Mucosa of rectum (tissue), 2 donors: ENCODE measurements around the gene KRT74.

Source experiments
- H3K27ac ChIP-seq, 2 donors: one replicate each; pipeline ENCODE4 v1.7.0; 2013; ENCODE audit warnings: inconsistent platforms in 2 of 2, low read depth in 2 of 2, low read length in 2 of 2
- H3K27me3 ChIP-seq, 2 donors: one replicate each; pipeline ENCODE4 v1.7.0; 2013; ENCODE audit warnings: low read length in 2 of 2; ENCODE audit not compliant: control insufficient read depth in 2 of 2, insufficient read depth in 2 of 2
- H3K36me3 ChIP-seq, 2 donors: one replicate each; pipeline ENCODE4 v1.7.0; 2013; ENCODE audit warnings: low read length in 2 of 2; ENCODE audit not compliant: control insufficient read depth in 2 of 2, insufficient read depth in 2 of 2
- H3K4me1 ChIP-seq, 2 donors: one replicate each; pipeline ENCODE4 v1.7.0; 2013; ENCODE audit warnings: low read length in 2 of 2, mild to moderate bottlenecking in 1 of 2; ENCODE audit not compliant: control insufficient read depth in 2 of 2, insufficient read depth in 2 of 2
- H3K4me3 ChIP-seq, 2 donors: one replicate each; pipeline ENCODE4 v1.7.0; 2013; ENCODE audit warnings: low read length in 2 of 2
- H3K9ac ChIP-seq, 2 donors: one replicate each; pipeline ENCODE4 v1.7.0; 2013; ENCODE audit warnings: low read length in 2 of 2, low read depth in 1 of 2, mild to moderate bottlenecking in 1 of 2
- H3K9me3 ChIP-seq, 2 donors: one replicate each; pipeline ENCODE4 v1.7.0; 2013; ENCODE audit warnings: low read length in 2 of 2; ENCODE audit not compliant: control insufficient read depth in 2 of 2
- donor health status: healthy.
- donor health status: Normal muscosa, but diverticular disease.

Gene KRT74

GRCh38 chr12:52613384-52614030 is 39.9 kb upstream of the KRT74 start:
- H3K36me3 ChIP-seq = no peaks in the 10 kb centered on the region

GRCh38 chr12:52612431-52613383 is 39.1 kb upstream of the KRT74 start:
- Histone ChIP-seq H3K36me3 (no peaks in the 10 kb centered on the region), H3K9ac (no peak overlapping the region), H3K4me1 (no peaks in the 10 kb centered on the region), H3K9me3 (no peaks in the 10 kb centered on the region), H3K27ac (no peak overlapping the region), H3K4me3 (no peak overlapping the region), H3K27me3 (peaks cover 4 to 6% of the 10 kb centered on the region in 2 donors)

More at GRCh38 chr12:52613384-52614030, 39.9 kb upstream of the KRT74 start:
- Histone ChIP-seq H3K4me1 (no peaks in the 10 kb centered on the region), H3K9ac (no peak overlapping the region), H3K27ac (no peak overlapping the region), H3K27me3 (peaks cover 4 to 6% of the 10 kb centered on the region in 2 donors), H3K4me3 (no peak overlapping the region), H3K9me3 (no peaks in the 10 kb centered on the region)

GRCh38 chr12:52611080-52611468 is 37.4 kb upstream of the KRT74 start:
- H3K9me3 ChIP-seq = no peaks in the 10 kb centered on the region
- no peaks in the 10 kb centered on the region for H3K36me3 ChIP-seq
- H3K4me3 ChIP-seq = no peak overlapping the region
- H3K4me1 ChIP-seq = no peaks in the 10 kb centered on the region
- H3K9ac ChIP-seq = no peak overlapping the region
- no peak overlapping the region for H3K27ac ChIP-seq
- peaks cover 4% of the 10 kb centered on the region in 2 donors for H3K27me3 ChIP-seq

- no peaks in the 10 kb centered on the region for H3K4me1 ChIP-seq
Measured at GRCh38 chr12:52608826-52609630, 35.4 kb upstream of the KRT74 start.

DNA sequence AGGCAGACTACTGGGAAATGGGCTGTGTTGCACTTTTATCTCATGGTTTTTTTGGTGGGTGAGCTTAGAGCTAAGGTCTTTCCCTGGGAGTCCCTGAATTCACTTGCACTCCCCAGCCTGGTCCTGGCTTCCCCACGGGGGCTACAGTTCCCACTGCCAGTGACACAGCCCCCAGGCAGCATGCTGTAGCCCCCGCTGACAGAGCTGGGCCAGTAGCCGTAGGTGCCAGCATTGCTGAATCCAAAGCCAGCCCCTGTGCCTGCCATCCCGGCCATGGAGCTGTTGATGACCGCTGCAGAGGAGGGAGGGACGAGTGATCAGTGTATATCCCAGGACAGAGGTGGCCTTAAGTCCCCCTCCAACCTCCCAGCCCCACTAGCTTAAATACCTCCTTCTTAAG is 34.5 kb upstream of the KRT74 start:
- H3K9ac ChIP-seq = no peak overlapping the region
- H3K4me3 ChIP-seq = no peak overlapping the region
- no peaks in the 10 kb centered on the region for H3K4me1 ChIP-seq
- peaks cover 3 to 4% of the 10 kb centered on the region in 2 donors for H3K27me3 ChIP-seq
- no peaks in the 10 kb centered on the region for H3K9me3 ChIP-seq
- no peak overlapping the region for H3K27ac ChIP-seq
- H3K36me3 ChIP-seq = no peaks in the 10 kb centered on the region

More at GRCh38 chr12:52608826-52609630, 35.4 kb upstream of the KRT74 start:
- Histone ChIP-seq H3K36me3 (no peaks in the 10 kb centered on the region), H3K4me3 (no peak overlapping the region), H3K9ac (no peak overlapping the region), H3K9me3 (no peaks in the 10 kb centered on the region), H3K27me3 (peaks cover 3 to 4% of the 10 kb centered on the region in 2 donors), H3K27ac (no peak overlapping the region)

- Histone ChIP-seq H3K4me1 (no peaks in the 10 kb centered on the region), H3K4me3 (no peak overlapping the region), H3K36me3 (no peaks in the 10 kb centered on the region), H3K9ac (no peak overlapping the region), H3K27me3 (peaks cover 3 to 4% of the 10 kb centered on the region in 2 donors), H3K27ac (no peak overlapping the region), H3K9me3 (no peaks in the 10 kb centered on the region)
Measured at GRCh38 chr12:52607314-52607713, 33.7 kb upstream of the KRT74 start.

DNA sequence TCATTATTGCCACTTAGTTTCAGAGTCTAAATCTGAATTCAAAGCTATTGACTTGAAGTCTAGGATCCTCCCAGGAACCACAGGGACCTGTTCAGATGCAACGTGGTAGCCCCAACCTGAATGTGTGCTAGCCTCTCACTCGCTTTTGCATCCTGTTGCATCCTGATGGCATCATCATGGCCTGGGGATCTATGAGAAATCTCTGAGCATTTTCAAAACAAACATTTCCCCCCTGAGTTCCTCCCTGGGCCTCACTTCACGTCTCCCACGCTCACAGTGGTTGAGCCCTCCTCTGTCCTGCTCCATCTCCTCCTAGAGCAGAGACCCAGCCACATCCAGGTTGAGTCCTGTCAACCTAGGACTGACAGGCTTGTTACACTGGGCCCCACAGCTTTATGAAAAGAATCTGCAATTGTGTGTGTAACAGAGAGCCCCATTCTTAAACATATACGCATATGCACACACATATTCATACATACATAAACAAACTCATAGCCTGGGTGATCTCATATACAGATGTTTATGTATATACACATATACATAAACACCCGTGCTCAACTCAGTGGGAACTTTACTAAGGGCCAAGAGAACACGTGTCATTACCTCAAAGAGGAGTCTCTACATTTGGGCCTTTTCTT is 33.1 kb upstream of the KRT74 start:
- no peak overlapping the region for H3K4me3 ChIP-seq
- peaks cover 4 to 9% of the 10 kb centered on the region in 2 donors for H3K27me3 ChIP-seq
- no peaks in the 10 kb centered on the region for H3K36me3 ChIP-seq
- H3K9me3 ChIP-seq = no peaks in the 10 kb centered on the region
- H3K27ac ChIP-seq = no peak overlapping the region
- no peak overlapping the region for H3K9ac ChIP-seq
- no peaks in the 10 kb centered on the region for H3K4me1 ChIP-seq

GRCh38 chr12:52606096-52606495 is 32.5 kb upstream of the KRT74 start:
- H3K4me1 ChIP-seq = no peaks in the 10 kb centered on the region
- H3K27ac ChIP-seq = no peak overlapping the region
- H3K27me3 ChIP-seq = peaks cover 7 to 13% of the 10 kb centered on the region in 2 donors
- no peaks in the 10 kb centered on the region for H3K36me3 ChIP-seq
- no peak overlapping the region for H3K9ac ChIP-seq
- no peak overlapping the region for H3K4me3 ChIP-seq
- H3K9me3 ChIP-seq = no peaks in the 10 kb centered on the region

DNA sequence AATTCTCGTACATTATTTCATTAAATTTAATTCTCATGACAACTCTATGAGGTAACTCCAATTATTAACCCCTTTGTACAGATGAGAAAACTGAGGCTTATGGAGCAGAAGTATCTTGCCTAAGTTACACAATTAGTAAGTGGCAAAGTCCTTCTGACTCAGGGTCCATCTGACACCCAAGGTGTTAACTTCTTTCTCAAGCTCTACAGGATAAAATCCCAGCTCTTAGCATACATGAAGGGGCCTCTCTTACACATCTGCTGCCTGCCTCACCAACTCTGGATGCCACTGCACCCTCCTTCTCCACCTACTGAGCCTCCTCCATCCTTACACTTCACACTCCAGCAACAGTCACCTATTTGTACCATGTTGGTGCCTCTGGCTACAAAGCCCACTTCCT is 31.9 kb upstream of the KRT74 start:
- Histone ChIP-seq H3K9me3 (no peaks in the 10 kb centered on the region), H3K4me3 (no peak overlapping the region), H3K4me1 (no peaks in the 10 kb centered on the region), H3K27me3 (peaks cover 9 to 11% of the 10 kb centered on the region in 2 donors), H3K27ac (no peak overlapping the region), H3K36me3 (no peaks in the 10 kb centered on the region), H3K9ac (no peak overlapping the region)
